NCI-H1092 (cell line): Measurements from ENCODE around the gene VPREB1.
"Not testable (repeated sequence)": the region's sequence is repeated elsewhere in the genome, so short reads cannot be mapped to it uniquely, and the experiment has no call there.

Experiments
- DNase-seq: peaks from one replicate; lab custom pipeline; 2025; lab: John Stamatoyannopoulos, UW

The VPREB1 gene, protein sequence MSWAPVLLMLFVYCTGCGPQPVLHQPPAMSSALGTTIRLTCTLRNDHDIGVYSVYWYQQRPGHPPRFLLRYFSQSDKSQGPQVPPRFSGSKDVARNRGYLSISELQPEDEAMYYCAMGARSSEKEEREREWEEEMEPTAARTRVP

DNA sequence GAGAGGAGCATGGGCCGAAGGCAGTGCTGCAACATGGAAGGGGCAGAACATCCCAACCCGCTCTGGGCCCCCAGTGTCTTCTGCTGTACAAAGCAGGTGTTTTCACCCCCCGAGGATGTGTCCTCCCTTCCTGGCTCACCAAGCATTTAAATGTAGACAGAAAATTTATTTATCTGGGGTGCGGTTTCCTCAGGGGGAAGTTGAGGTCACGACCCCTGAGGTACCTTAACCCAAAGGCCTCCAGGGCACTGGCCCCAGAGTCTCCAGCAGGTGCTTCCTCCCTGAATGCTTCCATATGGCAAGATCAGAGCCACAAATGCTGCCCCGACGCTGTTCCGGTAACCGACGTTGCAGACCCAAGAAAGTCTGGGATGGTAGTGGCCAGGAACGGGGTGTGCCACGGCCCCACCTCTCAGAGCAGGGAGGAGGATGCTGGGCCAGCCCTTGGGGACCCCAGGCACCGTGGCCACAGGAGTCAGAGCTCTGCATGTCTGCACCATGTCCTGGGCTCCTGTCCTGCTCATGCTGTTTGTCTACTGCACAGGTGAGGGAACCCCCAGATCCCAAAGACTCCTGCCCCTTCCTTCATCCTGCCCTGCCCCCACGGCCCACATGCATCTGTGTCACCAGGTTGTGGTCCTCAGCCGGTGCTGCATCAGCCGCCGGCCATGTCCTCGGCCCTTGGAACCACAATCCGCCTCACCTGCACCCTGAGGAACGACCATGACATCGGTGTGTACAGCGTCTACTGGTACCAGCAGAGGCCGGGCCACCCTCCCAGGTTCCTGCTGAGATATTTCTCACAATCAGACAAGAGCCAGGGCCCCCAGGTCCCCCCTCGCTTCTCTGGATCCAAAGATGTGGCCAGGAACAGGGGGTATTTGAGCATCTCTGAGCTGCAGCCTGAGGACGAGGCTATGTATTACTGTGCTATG, at the start of gene VPREB1:
VPREB1 (plus strand) TSS at position 471 of the 935 bp plus-strand sequence; CDS start at position 499, 28 bp downstream.
- DNase-seq = no peak

DNA sequence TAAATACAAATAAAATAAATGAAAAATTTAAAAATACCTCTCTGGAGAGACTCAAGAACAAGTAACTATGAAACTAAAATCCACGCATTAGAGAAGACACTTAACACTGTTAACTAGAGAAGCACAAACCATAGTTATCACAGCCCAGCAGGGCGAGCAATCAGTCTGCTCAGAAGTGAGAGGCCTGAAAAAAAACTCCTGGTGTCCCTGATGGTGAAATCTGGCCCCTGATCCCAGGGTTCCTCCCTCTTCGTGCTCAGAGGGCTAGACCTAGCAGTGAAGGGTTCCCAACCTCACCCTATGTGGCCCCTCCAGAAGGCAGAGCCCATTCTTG, 49.7 kb upstream of the VPREB1 start:
- no peak for DNase-seq

DNA sequence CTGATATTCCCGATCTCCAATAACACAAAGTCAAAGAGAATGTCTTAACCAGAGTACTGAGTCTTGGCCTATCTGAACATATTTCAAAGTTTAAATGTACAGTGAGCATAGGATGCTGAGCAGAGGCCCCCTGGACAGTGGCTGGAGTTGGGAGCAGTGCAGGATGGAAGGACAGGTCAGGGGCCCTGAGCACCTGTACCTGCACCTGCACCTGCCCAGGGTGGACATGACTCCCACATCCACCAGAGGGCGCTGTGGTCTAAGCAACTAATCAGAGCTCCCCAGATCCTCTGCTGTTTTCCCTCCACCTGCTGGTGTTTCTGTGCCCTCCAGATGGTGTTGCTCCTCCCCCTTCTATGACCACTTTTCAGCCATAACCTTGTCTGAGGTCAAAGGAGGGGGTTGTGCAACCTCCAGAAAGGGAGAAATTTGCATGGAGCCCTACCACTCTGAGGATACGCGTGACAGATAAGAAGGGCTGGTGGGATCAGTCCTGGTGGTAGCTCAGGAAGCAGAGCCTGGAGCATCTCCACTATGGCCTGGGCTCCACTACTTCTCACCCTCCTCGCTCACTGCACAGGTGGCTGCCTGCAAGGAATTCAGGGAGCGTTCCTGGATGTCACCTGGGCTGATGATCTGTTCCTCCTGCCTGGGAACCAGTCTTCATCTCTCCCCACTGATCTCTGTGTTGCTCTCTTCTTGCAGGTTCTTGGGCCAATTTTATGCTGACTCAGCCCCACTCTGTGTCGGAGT, 49.1 kb upstream of the VPREB1 start:
- DNase-seq = peak; percentile 75

DNA sequence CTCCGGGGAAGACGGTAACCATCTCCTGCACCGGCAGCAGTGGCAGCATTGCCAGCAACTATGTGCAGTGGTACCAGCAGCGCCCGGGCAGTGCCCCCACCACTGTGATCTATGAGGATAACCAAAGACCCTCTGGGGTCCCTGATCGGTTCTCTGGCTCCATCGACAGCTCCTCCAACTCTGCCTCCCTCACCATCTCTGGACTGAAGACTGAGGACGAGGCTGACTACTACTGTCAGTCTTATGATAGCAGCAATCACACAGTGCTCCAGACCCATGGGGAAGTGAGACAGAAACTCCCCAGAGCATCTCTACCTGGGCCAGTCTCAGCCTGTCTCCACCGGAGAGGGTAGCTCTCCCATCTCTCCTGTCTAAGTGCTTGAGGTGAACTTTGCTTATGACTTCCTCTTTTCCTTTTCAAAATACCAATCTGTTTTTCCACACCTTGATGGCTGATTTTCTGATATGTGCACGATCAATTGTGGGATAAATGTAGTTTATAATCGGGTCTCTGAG, 48.5 kb upstream of the VPREB1 start:
- no peak for DNase-seq

DNA sequence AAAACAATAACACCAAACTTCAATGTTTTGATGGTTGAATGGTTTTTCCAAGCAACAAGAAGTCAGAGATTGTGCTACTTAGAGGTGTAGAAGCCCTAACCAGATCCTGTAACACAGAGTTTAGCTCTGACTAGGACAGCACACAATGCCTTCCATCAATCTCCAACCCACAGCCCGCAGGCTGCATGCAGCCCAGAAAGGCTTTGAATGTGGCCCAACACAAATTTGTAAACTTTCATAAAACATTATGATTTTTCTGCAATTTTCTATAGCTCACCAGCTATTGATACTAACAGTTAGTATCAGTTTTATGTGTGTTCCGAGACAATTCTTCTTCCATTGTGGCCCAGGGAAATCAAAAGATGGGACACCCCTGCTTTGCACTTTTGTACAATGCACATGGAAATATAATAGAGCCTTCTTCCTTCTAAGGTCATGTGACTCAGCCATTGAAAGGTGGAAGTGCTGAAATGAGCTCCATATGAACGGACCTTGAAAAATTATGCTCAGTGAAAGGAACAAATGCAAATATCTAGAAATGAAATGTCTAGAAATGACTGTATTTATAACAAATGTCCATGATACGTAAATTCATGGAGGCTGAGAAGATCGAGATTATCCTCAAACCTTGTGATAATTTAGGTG, 47.6 kb upstream of the VPREB1 start:
- DNase-seq = no peak

DNA sequence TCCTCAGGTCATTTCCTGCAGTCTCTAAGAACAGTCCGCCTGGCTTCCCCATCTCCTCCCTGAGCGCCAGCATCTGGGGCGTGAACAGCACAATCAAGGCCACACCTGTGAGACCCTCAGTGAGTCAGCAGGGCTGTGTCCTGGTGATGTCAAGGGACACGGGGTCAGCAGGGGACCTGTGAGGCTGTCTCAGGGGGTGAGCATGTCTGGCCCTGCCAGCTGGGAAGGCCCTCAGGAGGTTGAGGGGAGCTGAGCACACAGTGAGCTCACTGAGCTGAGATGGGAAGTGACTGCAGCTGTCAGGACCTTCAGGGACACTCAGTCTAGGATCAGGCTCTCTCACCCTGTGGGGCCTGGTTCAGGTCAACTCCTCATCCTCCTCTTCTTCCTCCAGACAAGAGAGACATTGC, 46.6 kb upstream of the VPREB1 start:
- no peak for DNase-seq

DNA sequence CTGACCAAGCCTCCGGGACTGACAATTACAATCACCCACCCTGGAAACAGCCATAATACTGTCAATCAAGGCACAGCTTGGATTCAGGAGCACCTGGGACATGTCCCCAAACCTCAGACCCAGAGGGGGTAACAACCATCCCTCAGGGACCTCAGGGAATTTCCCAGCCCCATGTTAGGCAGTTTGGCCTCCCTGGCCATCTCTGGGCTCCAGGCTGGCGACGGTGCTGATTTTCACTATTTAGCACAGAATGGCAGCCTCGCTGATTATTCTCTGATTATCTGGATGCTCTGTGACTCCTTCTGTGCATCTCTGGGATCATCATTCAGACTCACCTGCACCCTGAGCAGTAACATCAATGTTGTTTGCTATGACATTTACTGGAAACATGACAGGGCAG, 45.8 kb upstream of the VPREB1 start:
- DNase-seq = no peak

DNA sequence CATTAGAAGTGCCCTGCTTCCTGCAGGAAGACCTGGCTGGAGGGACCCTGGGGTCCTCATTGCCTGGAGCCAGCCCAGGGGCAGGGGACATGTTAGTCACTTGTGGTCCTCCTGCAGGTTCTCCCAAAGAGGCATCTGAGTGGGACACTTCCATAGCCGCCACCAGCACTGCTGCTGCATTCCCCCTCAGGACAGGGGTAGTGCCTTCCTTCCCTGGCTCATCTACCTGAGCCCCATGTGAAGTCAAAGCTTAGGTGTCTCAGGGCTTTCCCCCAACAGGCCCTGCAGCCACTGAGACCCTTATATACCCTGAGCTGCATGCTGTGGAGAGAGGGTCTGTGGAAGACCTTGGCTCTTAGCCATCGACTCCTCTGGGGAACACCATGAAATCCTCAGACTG, 45.0 kb upstream of the VPREB1 start:
- no peak for DNase-seq

DNA sequence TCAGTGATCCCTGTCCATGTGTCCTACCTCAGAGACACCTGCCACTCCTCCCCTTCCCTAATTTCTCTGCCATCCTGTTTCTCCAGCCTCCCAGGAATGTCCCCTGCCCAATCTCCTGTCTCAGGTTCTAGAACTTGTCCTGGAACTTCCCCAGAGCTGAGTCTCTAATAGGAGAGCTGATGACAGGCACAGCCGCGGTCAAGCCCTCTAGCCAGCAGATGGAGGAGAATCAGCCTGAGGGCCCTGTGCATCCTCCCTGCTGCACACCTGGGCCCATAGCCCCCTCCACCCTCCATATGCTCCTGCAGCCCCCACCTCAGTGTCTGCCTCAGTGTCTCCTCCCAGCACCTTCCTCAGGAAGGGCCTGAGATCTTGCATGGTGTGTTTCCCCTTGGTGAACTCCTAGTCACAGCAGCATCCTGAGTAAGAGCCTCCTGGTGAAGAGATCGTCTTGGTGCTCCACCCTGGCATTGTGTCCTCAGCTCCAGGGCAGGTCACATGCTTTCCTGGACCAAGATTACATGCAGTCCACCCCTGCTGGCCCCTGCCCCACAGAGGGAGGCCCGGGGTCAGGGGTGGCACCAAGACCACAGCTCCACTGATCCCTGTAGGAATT, 43.9 kb upstream of the VPREB1 start:
- DNase-seq = no peak

DNA sequence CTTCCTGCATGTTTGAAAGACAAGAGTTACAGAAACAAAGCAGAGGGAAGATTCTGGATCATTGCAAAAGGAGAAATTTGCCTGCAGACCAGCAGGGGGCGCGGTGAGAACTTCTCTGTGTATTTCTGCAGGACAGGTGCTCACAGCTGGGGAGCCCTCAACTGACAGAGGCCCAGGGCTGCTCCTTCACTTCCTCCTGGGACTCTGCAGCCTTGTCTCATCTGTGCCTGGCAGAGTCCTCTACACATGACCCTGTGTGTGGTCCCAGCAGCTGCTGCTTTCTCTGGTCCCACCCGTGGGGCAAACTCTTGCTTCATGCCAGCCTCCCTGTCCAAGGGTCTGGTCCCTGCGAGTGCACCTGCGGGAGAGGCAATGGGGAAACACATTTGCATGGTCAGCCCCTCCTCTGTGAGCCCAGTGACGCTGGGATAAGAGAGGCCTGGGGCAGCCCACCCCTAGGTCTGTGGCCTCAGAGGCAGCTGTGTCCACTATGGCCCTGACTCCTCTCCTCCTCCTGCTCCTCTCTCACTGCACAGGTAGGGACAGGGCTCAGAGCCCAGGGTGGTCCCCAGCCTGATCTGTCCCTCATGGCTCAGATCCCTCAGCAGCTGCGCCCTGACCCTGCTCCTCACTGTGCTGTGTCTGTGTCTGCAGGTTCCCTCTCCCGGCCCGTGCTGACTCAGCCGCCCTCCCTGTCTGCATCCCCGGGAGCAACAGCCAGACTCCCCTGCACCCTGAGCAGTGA, 43.2 kb upstream of the VPREB1 start:
- peak; percentile 56 for DNase-seq

DNA sequence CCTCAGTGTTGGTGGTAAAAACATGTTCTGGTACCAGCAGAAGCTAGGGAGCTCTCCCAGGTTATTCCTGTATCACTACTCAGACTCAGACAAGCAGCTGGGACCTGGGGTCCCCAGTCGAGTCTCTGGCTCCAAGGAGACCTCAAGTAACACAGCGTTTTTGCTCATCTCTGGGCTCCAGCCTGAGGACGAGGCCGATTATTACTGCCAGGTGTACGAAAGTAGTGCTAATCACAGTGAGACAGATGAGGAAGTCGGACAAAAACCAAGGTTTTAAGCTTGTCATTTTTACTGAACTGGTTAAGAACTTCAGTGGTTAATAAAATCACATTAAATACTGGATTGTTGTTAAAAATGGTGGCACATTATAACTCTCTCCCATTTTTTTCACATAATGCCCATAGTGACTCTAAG, 42.6 kb upstream of the VPREB1 start:
- DNase-seq = no peak

DNA sequence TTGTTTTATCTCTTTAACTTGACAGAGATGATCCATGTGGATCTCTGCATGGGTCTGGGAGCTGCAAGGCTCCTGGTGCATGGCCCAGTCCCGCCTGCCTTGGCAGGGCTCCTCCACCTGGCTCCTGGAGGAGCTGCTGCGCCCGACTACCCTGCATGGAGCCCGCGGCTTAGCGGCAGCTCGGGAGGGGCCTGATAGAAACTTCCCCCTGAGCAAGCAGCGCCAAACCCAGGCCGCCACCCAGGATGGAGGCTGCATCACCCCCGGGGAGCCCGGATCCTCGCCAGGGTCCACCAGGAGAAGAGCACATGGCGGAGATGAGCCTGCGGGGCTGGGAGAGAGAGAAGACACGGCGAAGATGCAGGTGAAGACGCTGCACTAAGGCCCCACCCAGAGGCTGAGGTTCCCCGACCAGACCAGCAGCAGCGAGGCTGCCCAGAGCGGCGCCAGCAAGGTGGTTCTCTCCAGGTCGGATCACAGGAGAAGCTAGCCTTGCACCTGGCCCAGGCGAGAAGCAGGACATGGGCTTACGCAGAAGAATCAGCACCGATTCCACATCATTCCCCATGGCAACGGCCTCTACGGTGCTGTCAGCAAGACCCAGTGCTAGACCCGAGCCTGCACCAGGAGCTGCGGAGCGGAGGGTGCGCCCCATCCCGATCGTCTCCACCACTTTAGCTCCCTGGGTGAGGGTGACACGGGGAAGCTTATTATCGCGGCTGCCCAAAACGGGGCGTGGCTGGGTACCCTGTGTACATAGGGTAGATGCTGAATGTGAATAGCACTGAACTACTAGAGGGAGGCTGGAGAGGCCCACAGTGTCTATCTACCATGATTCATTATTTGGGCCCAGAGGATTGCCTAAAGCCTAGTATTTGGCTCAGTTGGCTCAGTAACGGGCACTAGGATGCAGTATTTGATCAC, 41.3 kb upstream of the VPREB1 start:
- DNase-seq = no peak

DNA sequence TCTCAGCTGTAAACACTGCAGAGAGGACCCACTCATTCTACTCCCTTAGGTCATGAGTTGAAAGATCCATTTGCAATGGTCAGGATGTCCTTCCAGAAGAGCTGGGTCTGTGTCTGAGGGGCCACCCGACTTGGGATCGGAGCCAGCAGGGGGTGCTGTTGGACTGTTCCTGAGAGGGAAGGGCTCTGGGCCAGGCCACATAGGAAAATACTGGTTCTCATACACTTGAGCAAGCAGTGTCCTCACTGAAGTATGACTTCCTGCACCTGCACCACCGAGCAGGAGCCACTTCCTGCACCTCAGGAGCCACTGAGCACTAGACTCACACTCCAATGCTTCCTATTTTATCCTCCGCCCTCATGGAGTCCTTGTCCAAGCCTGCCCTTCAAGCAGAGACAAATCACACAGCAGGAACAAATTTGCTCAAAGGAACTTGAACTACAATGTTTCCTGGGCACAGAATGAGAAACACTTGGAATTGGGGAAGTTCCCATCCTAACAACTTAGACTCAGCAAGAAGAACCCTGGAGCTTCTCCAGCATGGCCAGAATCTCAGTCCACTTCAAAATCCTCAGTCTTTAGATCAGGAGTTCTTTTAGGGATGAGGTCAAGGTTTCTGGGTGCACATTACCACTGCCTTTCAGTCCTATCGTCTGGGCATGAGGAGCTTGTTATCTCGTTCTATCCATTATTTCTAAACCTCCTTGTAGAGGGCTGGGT, 36.6 kb upstream of the VPREB1 start:
- DNase-seq = peak; percentile 82

DNA sequence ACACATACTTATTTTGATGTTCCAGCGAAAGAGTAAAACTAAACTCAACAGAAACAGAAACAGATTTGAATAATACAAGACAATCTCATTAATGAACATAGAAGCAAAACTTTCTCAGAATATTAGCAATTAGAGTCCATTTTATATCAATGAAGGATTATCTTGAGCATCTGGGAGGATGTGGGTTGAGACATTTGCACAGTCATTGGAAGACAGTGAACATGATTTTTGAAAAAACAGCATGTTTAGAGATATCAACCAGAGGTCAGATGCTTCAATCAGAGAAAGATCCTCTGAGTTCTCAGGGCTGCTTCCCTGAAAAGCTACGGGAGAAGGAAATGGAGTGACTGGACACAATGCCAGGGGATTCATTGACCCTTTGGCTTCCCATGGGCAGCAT, 35.9 kb upstream of the VPREB1 start:
- no peak for DNase-seq

DNA sequence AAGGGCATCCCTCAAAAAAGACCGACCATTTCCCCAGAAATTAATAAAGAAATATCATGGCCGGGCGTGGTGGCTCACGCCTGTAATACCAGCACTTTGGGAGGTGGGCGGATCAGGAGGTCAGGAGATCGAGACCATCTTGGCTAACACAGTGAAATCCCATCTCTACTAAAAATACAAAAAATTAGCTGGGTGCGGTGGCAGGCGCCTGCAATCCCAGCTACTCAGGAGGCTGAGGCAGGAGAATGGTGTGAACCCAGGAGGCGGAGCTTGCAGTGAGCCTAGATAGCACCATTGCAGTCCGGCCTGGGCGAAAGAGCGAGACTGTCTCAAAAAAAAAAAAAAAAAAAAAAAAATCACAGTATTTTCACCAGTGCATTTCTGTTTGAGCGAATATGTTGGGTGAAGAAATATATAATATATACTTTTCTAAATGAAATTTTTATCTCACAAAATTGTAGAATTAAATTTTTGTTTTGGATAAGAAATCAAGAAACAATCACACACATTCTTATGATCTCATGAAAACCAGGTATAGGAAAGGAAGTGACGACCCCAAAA, 35.4 kb upstream of the VPREB1 start:
- not testable (repeated sequence) for DNase-seq

DNA sequence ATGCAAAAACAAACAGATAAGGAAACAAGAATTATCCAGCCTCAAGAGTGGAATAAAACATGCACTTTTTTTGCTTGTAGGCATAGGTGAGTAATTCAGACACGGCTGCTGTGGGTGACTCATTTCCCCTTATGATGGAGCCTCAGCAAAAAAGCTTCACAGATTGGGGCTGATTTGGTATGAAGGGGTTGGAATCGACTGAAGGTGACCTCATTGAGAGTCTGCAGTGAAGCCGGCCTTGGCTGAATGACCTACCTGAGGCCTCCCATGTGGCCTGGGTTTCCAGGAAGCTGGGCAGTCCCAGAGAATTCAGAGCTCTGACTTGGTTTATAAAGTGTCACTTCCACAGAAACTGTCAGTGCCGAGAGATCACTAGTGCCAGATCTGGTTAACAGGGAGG, 34.2 kb upstream of the VPREB1 start:
- DNase-seq = no peak

DNA sequence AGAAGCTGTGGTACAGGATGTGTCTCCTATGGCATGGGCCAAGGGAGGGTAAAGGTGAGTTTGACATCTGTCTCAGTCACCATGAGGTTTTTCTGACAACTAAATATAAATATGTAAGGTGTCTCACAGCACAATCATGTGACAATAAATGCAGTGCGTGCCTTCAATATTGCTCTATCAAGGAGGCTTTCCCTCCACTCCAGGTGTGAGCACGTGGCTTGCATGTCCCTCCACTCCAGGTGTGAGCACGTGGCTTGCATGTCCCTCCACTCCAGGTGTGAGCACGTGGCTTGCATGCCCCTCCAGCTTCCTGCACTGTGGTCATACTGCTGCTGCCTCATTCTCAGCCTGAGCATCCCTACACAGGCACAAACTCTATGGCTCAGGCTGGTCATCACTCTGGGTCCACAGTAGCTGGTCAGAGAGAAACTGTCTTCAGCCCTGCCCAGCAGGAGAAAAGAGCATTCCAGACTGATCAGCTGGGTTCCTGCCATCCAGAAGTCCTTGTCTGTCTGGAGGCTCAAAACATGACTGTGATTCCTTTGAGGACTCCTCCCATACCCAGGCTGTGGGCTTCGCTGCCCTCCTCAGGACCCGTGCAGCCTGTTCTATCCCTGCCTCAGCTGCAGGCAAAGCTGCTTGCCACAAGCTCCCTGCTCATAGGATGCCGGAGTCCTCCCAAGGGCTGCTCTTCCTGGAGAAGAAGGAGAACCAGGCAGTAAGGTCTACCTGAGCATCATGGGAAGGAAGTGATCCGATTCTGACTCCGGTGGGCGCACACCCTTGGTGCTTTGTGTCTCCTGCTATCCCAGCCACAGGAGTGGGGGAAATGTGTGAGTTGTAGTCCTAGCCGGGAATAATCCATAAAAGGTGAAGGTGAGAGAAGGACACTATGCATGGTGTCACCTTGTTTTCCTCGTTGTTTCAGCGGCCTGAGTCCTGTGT, 33.4 kb upstream of the VPREB1 start:
- DNase-seq = no peak

DNA sequence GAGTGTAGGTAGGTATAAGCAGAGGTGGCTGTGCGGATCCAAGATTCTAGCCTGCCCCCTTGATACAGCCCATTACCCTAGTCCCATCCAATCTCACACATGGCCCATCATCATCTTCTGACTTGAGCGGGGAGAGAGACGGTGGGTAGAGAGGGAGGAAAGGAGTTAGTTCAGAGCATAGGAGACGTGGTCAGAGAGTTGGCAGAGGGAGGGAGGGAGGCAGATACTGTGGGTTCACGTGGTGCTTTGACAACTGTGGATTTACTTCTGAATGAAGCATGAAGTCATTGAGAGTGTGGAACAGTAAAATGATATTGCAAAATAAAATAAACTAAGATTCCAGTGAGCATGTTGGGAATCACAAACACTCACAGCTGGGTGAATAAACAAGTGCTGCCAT, 31.4 kb upstream of the VPREB1 start:
- no peak for DNase-seq
